Measurements from ENCODE around the gene TTLL5.

DNA sequence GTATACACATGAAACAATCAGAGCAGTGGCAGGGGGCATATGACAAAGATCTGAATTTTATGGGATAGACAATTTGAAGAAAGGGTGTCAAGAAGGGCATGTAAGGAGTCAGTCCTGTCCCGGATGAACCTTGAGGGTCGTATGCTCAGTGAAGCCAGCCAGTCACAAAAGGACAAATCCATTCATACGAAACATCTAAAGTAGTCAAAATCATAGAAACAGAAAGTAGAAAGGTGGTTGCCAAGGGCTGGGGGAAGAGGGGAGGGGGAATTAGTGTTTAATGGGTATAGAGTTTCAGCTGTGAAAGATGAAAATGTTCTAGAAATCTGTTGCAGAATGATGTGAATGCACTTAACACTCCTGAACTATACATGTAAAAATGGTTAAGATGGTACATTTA lies 163.3 kb downstream of the TTLL5 start:
- TF ChIP-seq CTCF (conservative IDR thresholded peaks at IDR 0.05; ENCODE audit: low read depth, low read length) (no peak), EZH2 (IDR thresholded peaks at IDR 0.05; ENCODE audit: low read length, unreplicated experiment) (no peak), EZH2phosphoT487 (IDR thresholded peaks at IDR 0.05; ENCODE audit: borderline replicate concordance, low read length) (no peak)

Measured in PC-3 (cell line).